ENCODE measurements around the gene AKIRIN2. TPM values are rescaled to one million over a fixed set of nuclear protein-coding genes. Genes with fewer than 3 reads are reported as not detected.

Gene AKIRIN2
- total and polyA plus RNA-seq, 9 of the 15 experiments (the other 6 are each of a cell fraction or from before 2014, with no cell fraction given) = 5.8 to 63.9 (median 28.1) TPM

GRCh38 chr6:87706187-87706966 lies 4.3 kb upstream of the AKIRIN2 start (continued):
- TF ChIP-seq, protein P1, sequence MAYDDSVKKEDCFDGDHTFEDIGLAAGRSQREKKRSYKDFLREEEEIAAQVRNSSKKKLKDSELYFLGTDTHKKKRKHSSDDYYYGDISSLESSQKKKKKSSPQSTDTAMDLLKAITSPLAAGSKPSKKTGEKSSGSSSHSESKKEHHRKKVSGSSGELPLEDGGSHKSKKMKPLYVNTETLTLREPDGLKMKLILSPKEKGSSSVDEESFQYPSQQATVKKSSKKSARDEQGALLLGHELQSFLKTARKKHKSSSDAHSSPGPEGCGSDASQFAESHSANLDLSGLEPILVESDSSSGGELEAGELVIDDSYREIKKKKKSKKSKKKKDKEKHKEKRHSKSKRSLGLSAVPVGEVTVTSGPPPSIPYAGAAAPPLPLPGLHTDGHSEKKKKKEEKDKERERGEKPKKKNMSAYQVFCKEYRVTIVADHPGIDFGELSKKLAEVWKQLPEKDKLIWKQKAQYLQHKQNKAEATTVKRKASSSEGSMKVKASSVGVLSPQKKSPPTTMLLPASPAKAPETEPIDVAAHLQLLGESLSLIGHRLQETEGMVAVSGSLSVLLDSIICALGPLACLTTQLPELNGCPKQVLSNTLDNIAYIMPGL (CRISPR knock-in tag; IDR thresholded peaks at IDR 0.05) = no peak
- TF ChIP-seq ZNF124 (CRISPR knock-in tag; IDR thresholded peaks at IDR 0.05) = no peak
- TF ChIP-seq ZFX (CRISPR knock-in tag; IDR thresholded peaks at IDR 0.05) = no peak
- no peak for TF ChIP-seq KLF10 (CRISPR knock-in tag; IDR thresholded peaks at IDR 0.05)
- TF ChIP-seq DDX20 (tag; IDR thresholded peaks at IDR 0.05; ENCODE audit: low read depth) = no peak
- no peak for TF ChIP-seq YBX1 (IDR thresholded peaks at IDR 0.05)
- TF ChIP-seq EHMT2 (IDR thresholded peaks at IDR 0.05) = no peak
- TF ChIP-seq, protein P2, sequence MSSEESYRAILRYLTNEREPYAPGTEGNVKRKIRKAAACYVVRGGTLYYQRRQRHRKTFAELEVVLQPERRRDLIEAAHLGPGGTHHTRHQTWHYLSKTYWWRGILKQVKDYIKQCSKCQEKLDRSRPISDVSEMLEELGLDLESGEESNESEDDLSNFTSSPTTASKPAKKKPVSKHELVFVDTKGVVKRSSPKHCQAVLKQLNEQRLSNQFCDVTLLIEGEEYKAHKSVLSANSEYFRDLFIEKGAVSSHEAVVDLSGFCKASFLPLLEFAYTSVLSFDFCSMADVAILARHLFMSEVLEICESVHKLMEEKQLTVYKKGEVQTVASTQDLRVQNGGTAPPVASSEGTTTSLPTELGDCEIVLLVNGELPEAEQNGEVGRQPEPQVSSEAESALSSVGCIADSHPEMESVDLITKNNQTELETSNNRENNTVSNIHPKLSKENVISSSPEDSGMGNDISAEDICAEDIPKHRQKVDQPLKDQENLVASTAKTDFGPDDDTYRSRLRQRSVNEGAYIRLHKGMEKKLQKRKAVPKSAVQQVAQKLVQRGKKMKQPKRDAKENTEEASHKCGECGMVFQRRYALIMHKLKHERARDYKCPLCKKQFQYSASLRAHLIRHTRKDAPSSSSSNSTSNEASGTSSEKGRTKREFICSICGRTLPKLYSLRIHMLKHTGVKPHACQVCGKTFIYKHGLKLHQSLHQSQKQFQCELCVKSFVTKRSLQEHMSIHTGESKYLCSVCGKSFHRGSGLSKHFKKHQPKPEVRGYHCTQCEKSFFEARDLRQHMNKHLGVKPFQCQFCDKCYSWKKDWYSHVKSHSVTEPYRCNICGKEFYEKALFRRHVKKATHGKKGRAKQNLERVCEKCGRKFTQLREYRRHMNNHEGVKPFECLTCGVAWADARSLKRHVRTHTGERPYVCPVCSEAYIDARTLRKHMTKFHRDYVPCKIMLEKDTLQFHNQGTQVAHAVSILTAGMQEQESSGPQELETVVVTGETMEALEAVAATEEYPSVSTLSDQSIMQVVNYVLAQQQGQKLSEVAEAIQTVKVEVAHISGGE (CRISPR knock-in tag; IDR thresholded peaks at IDR 0.05) = no peak
- TF ChIP-seq GTF2F1 (IDR thresholded peaks at IDR 0.05; ENCODE audit: low read depth, low read length) = no peak
- TF ChIP-seq, protein P3, sequence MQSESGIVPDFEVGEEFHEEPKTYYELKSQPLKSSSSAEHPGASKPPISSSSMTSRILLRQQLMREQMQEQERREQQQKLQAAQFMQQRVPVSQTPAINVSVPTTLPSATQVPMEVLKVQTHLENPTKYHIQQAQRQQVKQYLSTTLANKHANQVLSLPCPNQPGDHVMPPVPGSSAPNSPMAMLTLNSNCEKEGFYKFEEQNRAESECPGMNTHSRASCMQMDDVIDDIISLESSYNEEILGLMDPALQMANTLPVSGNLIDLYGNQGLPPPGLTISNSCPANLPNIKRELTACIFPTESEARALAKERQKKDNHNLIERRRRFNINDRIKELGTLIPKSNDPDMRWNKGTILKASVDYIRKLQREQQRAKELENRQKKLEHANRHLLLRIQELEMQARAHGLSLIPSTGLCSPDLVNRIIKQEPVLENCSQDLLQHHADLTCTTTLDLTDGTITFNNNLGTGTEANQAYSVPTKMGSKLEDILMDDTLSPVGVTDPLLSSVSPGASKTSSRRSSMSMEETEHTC (IDR thresholded peaks at IDR 0.05) = no peak
- TF ChIP-seq PHTF2 (CRISPR knock-in tag; IDR thresholded peaks at IDR 0.05) = no peak
- TF ChIP-seq MTA3 (IDR thresholded peaks at IDR 0.05; ENCODE audit: borderline replicate concordance) = no peak
- TF ChIP-seq RBM39 (optimal IDR thresholded peaks at IDR 0.05; ENCODE audit: low read depth, low read length) = no peak
- TF ChIP-seq, protein P4, sequence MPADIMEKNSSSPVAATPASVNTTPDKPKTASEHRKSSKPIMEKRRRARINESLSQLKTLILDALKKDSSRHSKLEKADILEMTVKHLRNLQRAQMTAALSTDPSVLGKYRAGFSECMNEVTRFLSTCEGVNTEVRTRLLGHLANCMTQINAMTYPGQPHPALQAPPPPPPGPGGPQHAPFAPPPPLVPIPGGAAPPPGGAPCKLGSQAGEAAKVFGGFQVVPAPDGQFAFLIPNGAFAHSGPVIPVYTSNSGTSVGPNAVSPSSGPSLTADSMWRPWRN (IDR thresholded peaks at IDR 0.05; ENCODE audit: low read depth) = no peak
- TF ChIP-seq GTF2E2 (tag; IDR thresholded peaks at IDR 0.05) = no peak
- TF ChIP-seq ZNF239 (CRISPR knock-in tag; IDR thresholded peaks at IDR 0.05) = no peak
- TF ChIP-seq, protein P5, sequence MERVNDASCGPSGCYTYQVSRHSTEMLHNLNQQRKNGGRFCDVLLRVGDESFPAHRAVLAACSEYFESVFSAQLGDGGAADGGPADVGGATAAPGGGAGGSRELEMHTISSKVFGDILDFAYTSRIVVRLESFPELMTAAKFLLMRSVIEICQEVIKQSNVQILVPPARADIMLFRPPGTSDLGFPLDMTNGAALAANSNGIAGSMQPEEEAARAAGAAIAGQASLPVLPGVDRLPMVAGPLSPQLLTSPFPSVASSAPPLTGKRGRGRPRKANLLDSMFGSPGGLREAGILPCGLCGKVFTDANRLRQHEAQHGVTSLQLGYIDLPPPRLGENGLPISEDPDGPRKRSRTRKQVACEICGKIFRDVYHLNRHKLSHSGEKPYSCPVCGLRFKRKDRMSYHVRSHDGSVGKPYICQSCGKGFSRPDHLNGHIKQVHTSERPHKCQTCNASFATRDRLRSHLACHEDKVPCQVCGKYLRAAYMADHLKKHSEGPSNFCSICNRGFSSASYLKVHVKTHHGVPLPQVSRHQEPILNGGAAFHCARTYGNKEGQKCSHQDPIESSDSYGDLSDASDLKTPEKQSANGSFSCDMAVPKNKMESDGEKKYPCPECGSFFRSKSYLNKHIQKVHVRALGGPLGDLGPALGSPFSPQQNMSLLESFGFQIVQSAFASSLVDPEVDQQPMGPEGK (CRISPR knock-in tag; IDR thresholded peaks at IDR 0.05; ENCODE audit: borderline replicate concordance) = no peak
